HEK293 (cell line): ENCODE measurements around the gene PARD3B.

Experiments used
- CTCF ChIP-seq: fragments of 450-650 bp; formaldehyde crosslinking; IDR thresholded peaks from 2 replicates; pipeline ENCODE4 v1.5.1; 2016; ENCODE audit warnings: missing biosample characterization, missing genetic modification characterization
- ZBTB26 ChIP-seq: fragments of 450-650 bp; formaldehyde crosslinking; optimal IDR thresholded peaks from 2 replicates; pipeline ENCODE3; 2016; ENCODE audit warnings: missing biosample characterization, mild to moderate bottlenecking, missing genetic modification characterization
- ZNF138 ChIP-seq: fragments of 450-650 bp; formaldehyde crosslinking; IDR thresholded peaks from 2 replicates; pipeline ENCODE4 v1.5.1; 2016; ENCODE audit warnings: missing biosample characterization, missing genetic modification characterization, borderline replicate concordance
- ZNF157 ChIP-seq: fragments of 450-650 bp; formaldehyde crosslinking; IDR thresholded peaks from 2 replicates; pipeline ENCODE4 v1.5.1; 2016; ENCODE audit warnings: missing biosample characterization, missing genetic modification characterization
- ZNF24 ChIP-seq: fragments of 450-650 bp; formaldehyde crosslinking; IDR thresholded peaks from 2 replicates; pipeline ENCODE4 v1.5.1; 2016; ENCODE audit warnings: missing biosample characterization, missing genetic modification characterization
- ZNF274 ChIP-seq, 2 experiments: fragments of 200-500 bp in 1 of 2; fragments of 450-650 bp in 1 of 2; sonication (Bioruptor generic) in 1 of 2; formaldehyde crosslinking in 1 of 2; IDR thresholded peaks; 2 replicates each; pipeline versions ENCODE4 v1.5.1 to v1.6.1; 2014 to 2016; ENCODE audit warnings: borderline replicate concordance in 1 of 2, inconsistent platforms in 1 of 2, low read length in 1 of 2, missing biosample characterization in 1 of 2, missing genetic modification characterization in 1 of 2
- ZNF292 ChIP-seq: fragments of 450-650 bp; formaldehyde crosslinking; IDR thresholded peaks from 2 replicates; pipeline ENCODE4 v1.5.1; 2016; ENCODE audit warnings: low read depth, missing biosample characterization, missing genetic modification characterization, borderline replicate concordance
- ZNF596 ChIP-seq: fragments of 450-650 bp; IDR thresholded peaks from 2 replicates; pipeline ENCODE4 v1.5.0; 2018; ENCODE audit warnings: missing biosample characterization, mild to moderate bottlenecking, missing genetic modification characterization, moderate library complexity

GRCh38 chr2:205273627-205274026 is 728.4 kb downstream of the PARD3B start:
- TF ChIP-seq CTCF (tag by site-specific recombination), result no peak
- no peak for TF ChIP-seq ZBTB26
- no peak for TF ChIP-seq ZNF157 (tag by site-specific recombination)
- TF ChIP-seq ZNF138 (tag by site-specific recombination), result no peak
- TF ChIP-seq ZNF274 (IDR thresholded peaks at IDR 0.05; ENCODE audit: low read length), result no peak
- TF ChIP-seq ZNF274 (tag by site-specific recombination; IDR thresholded peaks at IDR 0.05; ENCODE audit: borderline replicate concordance), result no peak
- no peak for TF ChIP-seq ZNF24
- no peak for TF ChIP-seq ZNF596
- TF ChIP-seq ZNF292 (tag by site-specific recombination), result no peak
